Tibial nerve (tissue), 4 donors: Measurements from ENCODE around the gene GREM1.

Source experiments
- EP300 ChIP-seq, 2 donors: sonication (generic); formaldehyde crosslinking; IDR thresholded peaks; one replicate each; pipeline ENCODE4 v1.6.1; 2017; ENCODE audit warnings: antibody characterized with exemption in 2 of 2, mild to moderate bottlenecking in 1 of 2
- POLR2A ChIP-seq, 2 donors: fragments of 450-650 bp; IDR thresholded peaks; one replicate each; pipeline ENCODE4 v1.6.1; 2017; ENCODE audit warnings: antibody characterized with exemption in 2 of 2, mild to moderate bottlenecking in 2 of 2, moderate library complexity in 2 of 2
- TF ChIP-seq, protein P1 (sequence below), 5 experiments: fragments of 200-600 bp in 3 of 5; fragments of 450-650 bp in 2 of 5; sonication (generic) in 3 of 5; IDR thresholded peaks; one replicate each; pipeline ENCODE4 v1.5.1; 2016 to 2019; ENCODE audit warnings: antibody characterized with exemption in 5 of 5, mild to moderate bottlenecking in 3 of 5, moderate library complexity in 2 of 5

DNA sequence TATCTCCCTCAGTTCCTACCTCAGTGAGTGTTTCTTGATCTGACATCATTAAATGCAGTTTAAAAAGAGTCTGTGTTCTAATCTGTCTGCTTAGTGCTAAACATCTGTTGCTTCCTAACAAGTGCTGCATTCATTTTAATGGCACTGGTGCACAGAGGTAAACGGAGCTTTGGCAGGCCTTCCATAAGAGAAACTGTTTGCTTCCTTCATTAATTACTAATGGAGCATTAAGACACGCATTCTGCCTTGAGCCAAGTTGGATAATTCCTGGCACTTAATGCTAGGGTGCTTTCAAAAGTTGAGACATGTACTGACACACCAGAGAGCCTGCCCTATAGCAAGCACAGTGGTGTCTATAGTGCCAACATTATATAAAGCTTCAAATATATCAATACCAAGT, 41.6 kb upstream of the GREM1 start:
- TF ChIP-seq, protein P1, sequence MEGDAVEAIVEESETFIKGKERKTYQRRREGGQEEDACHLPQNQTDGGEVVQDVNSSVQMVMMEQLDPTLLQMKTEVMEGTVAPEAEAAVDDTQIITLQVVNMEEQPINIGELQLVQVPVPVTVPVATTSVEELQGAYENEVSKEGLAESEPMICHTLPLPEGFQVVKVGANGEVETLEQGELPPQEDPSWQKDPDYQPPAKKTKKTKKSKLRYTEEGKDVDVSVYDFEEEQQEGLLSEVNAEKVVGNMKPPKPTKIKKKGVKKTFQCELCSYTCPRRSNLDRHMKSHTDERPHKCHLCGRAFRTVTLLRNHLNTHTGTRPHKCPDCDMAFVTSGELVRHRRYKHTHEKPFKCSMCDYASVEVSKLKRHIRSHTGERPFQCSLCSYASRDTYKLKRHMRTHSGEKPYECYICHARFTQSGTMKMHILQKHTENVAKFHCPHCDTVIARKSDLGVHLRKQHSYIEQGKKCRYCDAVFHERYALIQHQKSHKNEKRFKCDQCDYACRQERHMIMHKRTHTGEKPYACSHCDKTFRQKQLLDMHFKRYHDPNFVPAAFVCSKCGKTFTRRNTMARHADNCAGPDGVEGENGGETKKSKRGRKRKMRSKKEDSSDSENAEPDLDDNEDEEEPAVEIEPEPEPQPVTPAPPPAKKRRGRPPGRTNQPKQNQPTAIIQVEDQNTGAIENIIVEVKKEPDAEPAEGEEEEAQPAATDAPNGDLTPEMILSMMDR (IDR thresholded peaks at IDR 0.05), result no peak
- TF ChIP-seq POLR2A (IDR thresholded peaks at IDR 0.05) (no peak), EP300 (IDR thresholded peaks at IDR 0.05) (no peak)
